ENCODE measurements around the gene ARHGAP23. TPM values are rescaled to one million over a fixed set of nuclear protein-coding genes. Genes with fewer than 3 reads are reported as not detected.
"Not testable (repeated sequence)": the region's sequence is repeated elsewhere in the genome, so short reads cannot be mapped to it uniquely, and the experiment has no call there.

Gene ARHGAP23
- total RNA-seq, 1 donor from 2014 or later: 0.57 TPM

- H3K27ac Mint-ChIP-seq; H3K4me1 Mint-ChIP-seq (ENCODE audit: low read depth); intact Hi-C loops (cut with micrococcal nuclease); H3K27me3 Mint-ChIP-seq (ENCODE audit: insufficient read depth); H3K36me3 Mint-ChIP-seq (ENCODE audit: low read depth); H3K9me3 Mint-ChIP-seq; DNase-seq (ENCODE audit: low spot score); H3K4me3 Mint-ChIP-seq: not testable (repeated sequence)
Observed at GRCh38 chr17:38477951-38478350, 49.7 kb downstream of the ARHGAP23 start.

GRCh38 chr17:38478667-38479066, 50.4 kb downstream of the ARHGAP23 start:
- DNase-seq (ENCODE audit: low spot score); H3K4me3 Mint-ChIP-seq; H3K36me3 Mint-ChIP-seq (ENCODE audit: low read depth); H3K27ac Mint-ChIP-seq; intact Hi-C loops (cut with micrococcal nuclease); H3K4me1 Mint-ChIP-seq (ENCODE audit: low read depth); H3K27me3 Mint-ChIP-seq (ENCODE audit: insufficient read depth); H3K9me3 Mint-ChIP-seq: not testable (repeated sequence)

- DNase-seq (ENCODE audit: low spot score); H3K27ac Mint-ChIP-seq; intact Hi-C loops (cut with micrococcal nuclease); H3K36me3 Mint-ChIP-seq (ENCODE audit: low read depth); H3K9me3 Mint-ChIP-seq; H3K4me3 Mint-ChIP-seq; H3K4me1 Mint-ChIP-seq (ENCODE audit: low read depth); H3K27me3 Mint-ChIP-seq (ENCODE audit: insufficient read depth): not testable (repeated sequence)
Observed at GRCh38 chr17:38482039-38482699, 53.9 kb downstream of the ARHGAP23 start.

GRCh38 chr17:38482700-38483043, 54.4 kb downstream of the ARHGAP23 start:
- H3K4me3 Mint-ChIP-seq; DNase-seq (ENCODE audit: low spot score); H3K27ac Mint-ChIP-seq; H3K36me3 Mint-ChIP-seq (ENCODE audit: low read depth); H3K27me3 Mint-ChIP-seq (ENCODE audit: insufficient read depth); H3K4me1 Mint-ChIP-seq (ENCODE audit: low read depth); H3K9me3 Mint-ChIP-seq; intact Hi-C loops (cut with micrococcal nuclease): not testable (repeated sequence)

- intact Hi-C loops (cut with micrococcal nuclease): loop anchor here (1.0 to 2.0 kb wide), 3 partner anchors 40 to 136 kb away; no protein-coding TSS in a partner anchor
- DNase-seq (ENCODE audit: low spot score): peak; percentile 32
- H3K27me3 Mint-ChIP-seq (ENCODE audit: insufficient read depth); H3K4me1 Mint-ChIP-seq (ENCODE audit: low read depth); H3K36me3 Mint-ChIP-seq (ENCODE audit: low read depth); H3K27ac Mint-ChIP-seq; H3K4me3 Mint-ChIP-seq; H3K9me3 Mint-ChIP-seq: not testable (repeated sequence)
Observed at GRCh38 chr17:38484242-38485145, 56.2 kb downstream of the ARHGAP23 start.

GRCh38 chr17:38485146-38485468, 56.8 kb downstream of the ARHGAP23 start:
- no peak overlapping the region for H3K4me3 Mint-ChIP-seq
- intact Hi-C loops (cut with micrococcal nuclease): loop anchor here (1.0 to 2.0 kb wide), 3 partner anchors 41 to 136 kb away; no protein-coding TSS in a partner anchor

GRCh38 chr17:38485681-38486298, 57.5 kb downstream of the ARHGAP23 start:
- not testable (repeated sequence) for DNase-seq (ENCODE audit: low spot score); H3K9me3 Mint-ChIP-seq; H3K27ac Mint-ChIP-seq; H3K4me3 Mint-ChIP-seq; H3K27me3 Mint-ChIP-seq (ENCODE audit: insufficient read depth); H3K36me3 Mint-ChIP-seq (ENCODE audit: low read depth); H3K4me1 Mint-ChIP-seq (ENCODE audit: low read depth)
- intact Hi-C loops (cut with micrococcal nuclease): loop anchor here (1.0 to 2.0 kb wide), 3 partner anchors 41 to 137 kb away; no protein-coding TSS in a partner anchor

More at GRCh38 chr17:38485146-38485468, 56.8 kb downstream of the ARHGAP23 start:
- H3K4me1 Mint-ChIP-seq (ENCODE audit: low read depth): peaks cover 4% of the 10 kb centered on the region
- no peaks in the 10 kb centered on the region for H3K36me3 Mint-ChIP-seq (ENCODE audit: low read depth)
- peaks cover 6% of the 10 kb centered on the region for H3K27me3 Mint-ChIP-seq (ENCODE audit: insufficient read depth)
- H3K27ac Mint-ChIP-seq: no peak overlapping the region
- DNase-seq (ENCODE audit: low spot score): no peak
- H3K9me3 Mint-ChIP-seq: no peaks in the 10 kb centered on the region

- intact Hi-C loops (cut with micrococcal nuclease): not testable (repeated sequence)
- peaks cover 11% of the 10 kb centered on the region for H3K4me1 Mint-ChIP-seq (ENCODE audit: low read depth)
Observed at GRCh38 chr17:38489774-38490173, 61.5 kb downstream of the ARHGAP23 start.

GRCh38 chr17:38491346-38492066, 63.2 kb downstream of the ARHGAP23 start:
- not testable (repeated sequence) for H3K4me1 Mint-ChIP-seq (ENCODE audit: low read depth); H3K27me3 Mint-ChIP-seq (ENCODE audit: insufficient read depth); H3K9me3 Mint-ChIP-seq; H3K36me3 Mint-ChIP-seq (ENCODE audit: low read depth); H3K4me3 Mint-ChIP-seq; H3K27ac Mint-ChIP-seq; DNase-seq (ENCODE audit: low spot score)
- intact Hi-C loops (cut with micrococcal nuclease): loop anchor here (1.0 to 2.0 kb wide), 7 partner anchors 18 to 176 kb away; partner anchors contain the start of gene ARHGAP23

More at GRCh38 chr17:38489774-38490173, 61.5 kb downstream of the ARHGAP23 start:
- H3K9me3 Mint-ChIP-seq; H3K4me3 Mint-ChIP-seq; H3K27me3 Mint-ChIP-seq (ENCODE audit: insufficient read depth); H3K36me3 Mint-ChIP-seq (ENCODE audit: low read depth); DNase-seq (ENCODE audit: low spot score); H3K27ac Mint-ChIP-seq: not testable (repeated sequence)

GRCh38 chr17:38492067-38493040, 64.1 kb downstream of the ARHGAP23 start:
- not testable (repeated sequence) for H3K4me1 Mint-ChIP-seq (ENCODE audit: low read depth); H3K27ac Mint-ChIP-seq; H3K9me3 Mint-ChIP-seq; H3K36me3 Mint-ChIP-seq (ENCODE audit: low read depth); H3K27me3 Mint-ChIP-seq (ENCODE audit: insufficient read depth); H3K4me3 Mint-ChIP-seq
- intact Hi-C loops (cut with micrococcal nuclease): loop anchor here (1.0 to 2.0 kb wide), 7 partner anchors 17 to 175 kb away; partner anchors contain the start of gene ARHGAP23
- peak; percentile 82 for DNase-seq (ENCODE audit: low spot score)

GRCh38 chr17:38494152-38494551, 65.9 kb downstream of the ARHGAP23 start:
- H3K9me3 Mint-ChIP-seq; DNase-seq (ENCODE audit: low spot score); H3K27ac Mint-ChIP-seq; H3K36me3 Mint-ChIP-seq (ENCODE audit: low read depth); H3K27me3 Mint-ChIP-seq (ENCODE audit: insufficient read depth); H3K4me1 Mint-ChIP-seq (ENCODE audit: low read depth); H3K4me3 Mint-ChIP-seq; intact Hi-C loops (cut with micrococcal nuclease): not testable (repeated sequence)

- H3K4me3 Mint-ChIP-seq; H3K27ac Mint-ChIP-seq; H3K4me1 Mint-ChIP-seq (ENCODE audit: low read depth); intact Hi-C loops (cut with micrococcal nuclease); H3K36me3 Mint-ChIP-seq (ENCODE audit: low read depth); H3K27me3 Mint-ChIP-seq (ENCODE audit: insufficient read depth); H3K9me3 Mint-ChIP-seq; DNase-seq (ENCODE audit: low spot score): not testable (repeated sequence)
Observed at GRCh38 chr17:38497656-38498055, 69.4 kb downstream of the ARHGAP23 start.
